Nephron (organoid): ENCODE measurements around the gene PTPN2.

Source experiments
- H3K27ac Mint-ChIP-seq, 3 experiments: 2 replicates each; pipeline ENCODE4 v1.8.0; 2020; ENCODE audit warnings: mixed read lengths in 3 of 3, mild to moderate bottlenecking in 2 of 3, moderate library complexity in 1 of 3
- H3K27me3 Mint-ChIP-seq: 2 replicates; pipeline ENCODE4 v1.8.0; 2021; ENCODE audit warnings: low read depth, mild to moderate bottlenecking, moderate library complexity, mixed read lengths
- H3K36me3 Mint-ChIP-seq: 2 replicates; pipeline ENCODE4 v1.8.0; 2020; ENCODE audit warnings: low read depth, mixed read lengths
- H3K4me1 Mint-ChIP-seq: 2 replicates; pipeline ENCODE4 v1.8.0; 2020; ENCODE audit warnings: mixed read lengths
- H3K4me3 Mint-ChIP-seq, 3 experiments: 2 replicates each; pipeline ENCODE4 v1.8.0; 2020; ENCODE audit warnings: mild to moderate bottlenecking in 3 of 3, mixed read lengths in 3 of 3, moderate library complexity in 2 of 3
- H3K9me3 Mint-ChIP-seq: 2 replicates; pipeline ENCODE4 v1.8.0; 2020; ENCODE audit warnings: mixed read lengths
- TF ChIP-seq, protein P1 (sequence below), 3 experiments: fragments of 200-600 bp; sonication (generic); IDR thresholded peaks; one replicate each; pipeline ENCODE4 v1.5.0; 2021; ENCODE audit warnings: antibody characterized with exemption in 3 of 3; ENCODE audit not compliant: unreplicated experiment in 3 of 3

PTPN2 gene

DNA sequence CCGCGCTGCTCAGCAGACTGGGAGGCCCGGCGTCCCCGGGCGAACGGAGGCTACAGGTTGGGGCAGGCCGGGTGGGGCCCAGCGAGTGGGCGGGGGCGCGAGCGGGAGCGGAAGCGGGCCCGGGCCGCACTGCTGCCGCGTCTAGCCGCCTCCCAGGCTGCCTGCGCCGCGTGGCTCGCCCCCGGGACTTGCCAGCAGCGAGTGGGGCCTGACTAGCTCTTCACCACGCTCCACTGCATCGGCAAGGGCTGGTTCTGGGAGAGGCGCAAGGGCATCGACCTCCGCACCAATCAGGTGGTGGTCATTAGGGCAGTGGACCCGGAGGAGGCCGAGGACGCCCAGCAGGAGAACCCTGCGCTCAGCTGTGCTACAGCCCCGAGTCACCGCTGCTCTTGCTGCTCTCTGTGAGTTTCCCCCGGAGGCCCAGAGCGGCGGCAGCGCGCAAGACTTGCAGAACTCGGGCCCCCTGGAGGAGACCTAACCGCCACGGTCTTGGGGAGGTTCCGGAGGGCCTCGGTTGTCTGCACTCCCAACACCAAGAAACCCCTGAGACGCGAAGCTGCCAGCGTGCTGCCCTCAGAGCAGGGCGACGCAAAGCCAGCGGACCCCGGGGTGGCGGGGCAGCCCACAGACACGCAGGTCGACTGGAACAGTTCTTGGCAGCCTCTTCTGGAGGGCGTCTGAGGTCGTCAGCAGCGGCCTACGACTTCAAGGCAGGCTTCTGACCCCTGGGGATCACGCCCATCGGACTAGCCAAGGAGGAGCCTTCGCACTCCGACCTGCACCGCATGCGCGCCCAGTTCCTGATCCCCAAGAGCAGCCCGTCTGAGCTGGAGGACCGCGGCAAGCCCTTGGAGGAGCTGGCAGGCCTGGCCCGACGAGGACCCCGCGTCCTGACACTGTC, 27.2 kb upstream of the PTPN2 start:
- peaks cover 5% of the 10 kb centered on the region for H3K9me3 Mint-ChIP-seq
- H3K4me1 Mint-ChIP-seq: peaks cover 12% of the 10 kb centered on the region
- H3K4me3 Mint-ChIP-seq: no peak overlapping the region
- H3K27me3 Mint-ChIP-seq: no peaks in the 10 kb centered on the region
- TF ChIP-seq, protein P1, sequence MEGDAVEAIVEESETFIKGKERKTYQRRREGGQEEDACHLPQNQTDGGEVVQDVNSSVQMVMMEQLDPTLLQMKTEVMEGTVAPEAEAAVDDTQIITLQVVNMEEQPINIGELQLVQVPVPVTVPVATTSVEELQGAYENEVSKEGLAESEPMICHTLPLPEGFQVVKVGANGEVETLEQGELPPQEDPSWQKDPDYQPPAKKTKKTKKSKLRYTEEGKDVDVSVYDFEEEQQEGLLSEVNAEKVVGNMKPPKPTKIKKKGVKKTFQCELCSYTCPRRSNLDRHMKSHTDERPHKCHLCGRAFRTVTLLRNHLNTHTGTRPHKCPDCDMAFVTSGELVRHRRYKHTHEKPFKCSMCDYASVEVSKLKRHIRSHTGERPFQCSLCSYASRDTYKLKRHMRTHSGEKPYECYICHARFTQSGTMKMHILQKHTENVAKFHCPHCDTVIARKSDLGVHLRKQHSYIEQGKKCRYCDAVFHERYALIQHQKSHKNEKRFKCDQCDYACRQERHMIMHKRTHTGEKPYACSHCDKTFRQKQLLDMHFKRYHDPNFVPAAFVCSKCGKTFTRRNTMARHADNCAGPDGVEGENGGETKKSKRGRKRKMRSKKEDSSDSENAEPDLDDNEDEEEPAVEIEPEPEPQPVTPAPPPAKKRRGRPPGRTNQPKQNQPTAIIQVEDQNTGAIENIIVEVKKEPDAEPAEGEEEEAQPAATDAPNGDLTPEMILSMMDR (IDR thresholded peaks at IDR 0.05; ENCODE audit: unreplicated experiment in 3 of 3): no peak
- H3K36me3 Mint-ChIP-seq: no peaks in the 10 kb centered on the region
- no peak overlapping the region for H3K27ac Mint-ChIP-seq

DNA sequence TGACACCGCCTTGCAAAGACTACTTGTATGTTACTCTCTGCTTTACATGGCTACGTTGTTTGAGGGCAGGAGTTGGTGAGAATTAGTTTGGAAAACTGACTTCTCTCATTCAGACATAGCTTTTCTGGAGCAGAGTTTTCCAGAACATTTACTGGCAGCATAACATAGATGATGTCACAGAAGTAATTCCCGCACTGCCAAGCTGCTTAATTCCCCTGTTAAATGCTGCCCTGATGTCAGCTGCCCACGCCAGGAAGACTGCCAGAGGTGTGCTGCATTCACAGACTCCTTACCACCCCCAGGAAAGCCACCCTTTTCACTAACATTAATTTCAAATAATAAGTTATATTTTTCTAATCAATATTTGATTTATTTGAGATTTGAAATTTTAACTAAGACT, 24.7 kb upstream of the PTPN2 start:
- H3K27ac Mint-ChIP-seq: peak overlapping the region; percentile 62 to 93 (median 84)
- no peaks in the 10 kb centered on the region for H3K36me3 Mint-ChIP-seq
- peaks cover 12% of the 10 kb centered on the region for H3K4me1 Mint-ChIP-seq
- H3K27me3 Mint-ChIP-seq: no peaks in the 10 kb centered on the region
- peaks cover 2% of the 10 kb centered on the region for H3K9me3 Mint-ChIP-seq
- TF ChIP-seq, protein P1 (IDR thresholded peaks at IDR 0.05; ENCODE audit: unreplicated experiment in 3 of 3): no peak
- H3K4me3 Mint-ChIP-seq: no peak overlapping the region

DNA sequence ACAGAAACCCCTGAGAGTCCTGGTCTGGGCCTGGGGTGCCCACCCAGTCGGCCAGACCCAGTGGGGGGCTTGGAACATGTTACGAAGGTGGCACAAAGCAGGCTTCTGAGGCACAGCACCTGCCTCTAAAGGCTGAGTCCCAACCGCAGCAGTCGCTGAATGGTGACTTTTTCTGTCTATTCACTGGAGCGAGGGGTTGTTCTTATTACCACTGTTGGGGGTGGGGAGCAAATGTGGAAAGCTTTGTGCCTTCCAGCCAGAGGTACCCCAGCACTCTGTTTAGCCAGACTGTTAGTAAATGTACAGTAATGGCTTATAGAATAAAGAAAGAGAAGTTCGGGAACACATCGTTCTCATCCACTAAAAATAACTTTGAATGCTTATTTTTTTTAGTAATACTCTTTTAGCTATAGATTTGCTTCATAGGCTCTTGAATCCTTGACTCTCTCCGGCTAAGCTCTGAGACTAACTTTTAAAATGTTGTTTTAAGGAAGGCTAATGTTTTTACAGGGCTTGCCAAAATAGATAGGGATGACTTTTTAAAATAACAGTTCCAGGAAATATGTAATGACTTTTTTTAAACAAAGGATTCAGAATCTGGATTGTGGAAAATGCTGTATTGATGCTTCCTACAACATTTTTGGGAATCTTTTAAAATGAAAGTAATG, 23.4 kb upstream of the PTPN2 start:
- Mint-ChIP-seq H3K36me3 (no peaks in the 10 kb centered on the region), H3K27ac (peak overlapping the region; percentile 88 to 97 (median 93)), H3K4me1 (peaks cover 12% of the 10 kb centered on the region), H3K4me3 (peak overlapping the region in 2 of 3 experiments; percentile 12 to 25), H3K27me3 (no peaks in the 10 kb centered on the region), H3K9me3 (no peaks in the 10 kb centered on the region)
- TF ChIP-seq, protein P1 (IDR thresholded peaks at IDR 0.05; ENCODE audit: unreplicated experiment in 3 of 3): no peak

DNA sequence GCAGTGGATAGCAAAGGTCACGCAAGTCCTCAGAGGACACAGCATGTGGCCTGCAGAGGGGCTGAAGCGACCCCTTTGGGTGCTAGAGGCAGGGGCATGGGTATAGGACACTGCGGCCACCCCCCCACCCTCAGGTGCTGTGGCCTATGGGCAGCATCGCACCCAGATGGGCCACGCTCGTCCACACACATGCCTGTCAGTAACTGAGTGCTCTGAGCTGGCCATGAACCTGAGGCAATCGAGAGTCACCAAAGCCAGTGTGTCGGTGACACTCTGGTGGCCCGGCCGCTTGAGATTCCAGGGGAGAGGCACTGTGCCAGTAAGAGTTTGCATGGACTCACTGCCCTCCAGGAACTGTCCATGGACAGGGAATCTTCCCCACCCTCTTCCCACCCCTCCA, 22.7 kb upstream of the PTPN2 start:
- H3K27ac Mint-ChIP-seq: peak overlapping the region in 1 of 3 experiments; percentile 93

DNA sequence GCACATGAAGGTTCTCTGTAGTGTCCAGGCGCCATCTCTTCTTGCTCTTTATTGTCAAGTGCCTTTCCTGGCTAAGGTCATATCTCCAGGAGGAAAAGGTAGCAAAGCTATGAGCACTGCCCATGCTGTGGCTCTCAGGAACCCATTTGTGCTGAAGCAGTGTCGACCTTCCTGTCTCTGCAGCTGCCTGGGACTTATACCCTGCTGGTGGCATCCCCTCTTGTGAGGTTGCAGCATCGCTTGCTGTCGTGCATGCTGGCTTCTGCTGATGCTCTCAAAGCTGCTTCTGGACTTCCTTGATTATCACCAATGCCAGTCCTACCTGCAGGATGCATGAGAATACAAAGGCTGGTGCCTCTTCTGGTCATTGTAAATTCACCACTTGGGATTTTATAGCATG, 22.1 kb upstream of the PTPN2 start:
- Mint-ChIP-seq H3K36me3 (no peaks in the 10 kb centered on the region), H3K9me3 (no peaks in the 10 kb centered on the region), H3K4me3 (no peak overlapping the region), H3K27me3 (no peaks in the 10 kb centered on the region), H3K27ac (no peak overlapping the region), H3K4me1 (peaks cover 12% of the 10 kb centered on the region)
- TF ChIP-seq, protein P1 (IDR thresholded peaks at IDR 0.05; ENCODE audit: unreplicated experiment in 3 of 3): no peak

More for the DNA sequence above, 22.7 kb upstream of the PTPN2 start:
- H3K27me3 Mint-ChIP-seq: no peaks in the 10 kb centered on the region
- no peaks in the 10 kb centered on the region for H3K36me3 Mint-ChIP-seq
- no peaks in the 10 kb centered on the region for H3K9me3 Mint-ChIP-seq
- no peak overlapping the region for H3K4me3 Mint-ChIP-seq
- peaks cover 12% of the 10 kb centered on the region for H3K4me1 Mint-ChIP-seq
- TF ChIP-seq, protein P1 (IDR thresholded peaks at IDR 0.05; ENCODE audit: unreplicated experiment in 3 of 3): no peak
